ENCODE data around the gene ING5. TPM values are rescaled to one million over a fixed set of nuclear protein-coding genes. Genes with fewer than 3 reads are reported as not detected.

ING5 gene
- total RNA-seq, 1 experiment from 2014 or later = 32.1 TPM

DNA sequence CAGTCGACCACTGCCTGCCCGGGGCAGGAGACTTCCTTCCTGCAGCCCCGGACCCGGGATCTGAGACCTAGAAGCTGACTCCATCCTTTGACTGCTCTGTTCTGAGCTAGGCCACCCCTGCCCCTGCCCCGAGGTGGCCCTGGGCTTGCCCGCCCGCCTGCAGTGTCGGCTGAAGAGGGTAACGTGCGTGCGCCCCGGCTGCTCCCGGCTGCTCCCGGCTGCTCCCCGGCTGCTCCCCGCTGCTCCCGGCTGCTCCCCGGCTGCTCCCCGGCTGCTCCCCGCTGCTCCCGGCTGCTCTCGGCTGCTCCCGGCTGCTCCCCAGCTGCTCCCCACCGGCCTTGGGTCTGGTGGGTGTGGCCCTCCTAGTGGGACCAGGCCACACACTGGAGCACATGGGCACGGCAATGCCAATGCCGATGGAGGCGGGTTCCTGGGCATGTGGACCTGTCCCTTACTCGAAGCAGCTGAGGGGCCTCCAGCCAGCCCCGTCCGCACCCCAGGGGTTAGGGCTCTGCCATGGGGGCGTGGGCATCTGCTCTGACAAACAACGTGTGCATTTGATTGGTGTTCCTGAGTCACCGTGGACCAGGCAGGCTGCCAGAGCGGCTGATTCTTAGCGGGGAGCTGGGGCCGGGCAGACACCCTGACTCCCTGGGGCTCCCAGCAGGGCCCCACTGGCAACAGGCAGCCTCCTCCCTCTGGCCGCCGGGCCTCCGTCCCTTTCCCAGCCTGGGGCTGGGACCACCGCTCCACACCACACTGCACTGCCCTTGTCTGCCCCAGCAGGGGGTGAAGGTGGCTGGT, 72.8 kb downstream of the ING5 start:
- H3K36me3 ChIP-seq (ENCODE audit: low read depth, low read length) = no peaks in the 10 kb centered on the region
- CTCF ChIA-PET = no interaction called here
- no peaks in the 10 kb centered on the region for H3F3A ChIP-seq (ENCODE audit: low read length, unreplicated experiment)
- no peak overlapping the region for H3K4me3 ChIP-seq (ENCODE audit: low read length)
- peaks cover 5% of the 10 kb centered on the region for H3K4me1 ChIP-seq (ENCODE audit: insufficient read depth, low read length)
- ATAC-seq = peak; percentile 44
- TF ChIP-seq EZH2phosphoT487 (IDR thresholded peaks at IDR 0.05; ENCODE audit: borderline replicate concordance, low read length) (no peak), EZH2 (IDR thresholded peaks at IDR 0.05; ENCODE audit: low read length, unreplicated experiment) (no peak)
- TF ChIP-seq, protein P1, sequence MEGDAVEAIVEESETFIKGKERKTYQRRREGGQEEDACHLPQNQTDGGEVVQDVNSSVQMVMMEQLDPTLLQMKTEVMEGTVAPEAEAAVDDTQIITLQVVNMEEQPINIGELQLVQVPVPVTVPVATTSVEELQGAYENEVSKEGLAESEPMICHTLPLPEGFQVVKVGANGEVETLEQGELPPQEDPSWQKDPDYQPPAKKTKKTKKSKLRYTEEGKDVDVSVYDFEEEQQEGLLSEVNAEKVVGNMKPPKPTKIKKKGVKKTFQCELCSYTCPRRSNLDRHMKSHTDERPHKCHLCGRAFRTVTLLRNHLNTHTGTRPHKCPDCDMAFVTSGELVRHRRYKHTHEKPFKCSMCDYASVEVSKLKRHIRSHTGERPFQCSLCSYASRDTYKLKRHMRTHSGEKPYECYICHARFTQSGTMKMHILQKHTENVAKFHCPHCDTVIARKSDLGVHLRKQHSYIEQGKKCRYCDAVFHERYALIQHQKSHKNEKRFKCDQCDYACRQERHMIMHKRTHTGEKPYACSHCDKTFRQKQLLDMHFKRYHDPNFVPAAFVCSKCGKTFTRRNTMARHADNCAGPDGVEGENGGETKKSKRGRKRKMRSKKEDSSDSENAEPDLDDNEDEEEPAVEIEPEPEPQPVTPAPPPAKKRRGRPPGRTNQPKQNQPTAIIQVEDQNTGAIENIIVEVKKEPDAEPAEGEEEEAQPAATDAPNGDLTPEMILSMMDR (conservative IDR thresholded peaks at IDR 0.05; ENCODE audit: low read depth, low read length) = no peak
- no peaks in the 10 kb centered on the region for H3K79me2 ChIP-seq (ENCODE audit: low read length)
- BruUV-seq (replicated peaks) = no TSS peak
- no peak overlapping the region for H2AFZ ChIP-seq (ENCODE audit: low read length)
- intact Hi-C loops (cut with micrococcal nuclease) = no loop called here
- no peak overlapping the region for H3K4me2 ChIP-seq (ENCODE audit: low read length)
- POLR2A ChIA-PET (ENCODE audit: unreplicated experiment) = no interaction called here
- H3K9ac ChIP-seq (ENCODE audit: low read length) = no peak overlapping the region
- H3K27me3 ChIP-seq (ENCODE audit: low read length) = no peaks in the 10 kb centered on the region
- H4K20me1 ChIP-seq (ENCODE audit: low read length) = no peaks in the 10 kb centered on the region
- H3K27ac ChIP-seq (ENCODE audit: low read length) = no peak overlapping the region
- H3K9me2 ChIP-seq (replicated peaks; ENCODE audit: low read length) = no peaks in the 10 kb centered on the region
- DNase-seq = peak; percentile 38
- H3K9me3 ChIP-seq (ENCODE audit: low read length) = no peaks in the 10 kb centered on the region

DNA sequence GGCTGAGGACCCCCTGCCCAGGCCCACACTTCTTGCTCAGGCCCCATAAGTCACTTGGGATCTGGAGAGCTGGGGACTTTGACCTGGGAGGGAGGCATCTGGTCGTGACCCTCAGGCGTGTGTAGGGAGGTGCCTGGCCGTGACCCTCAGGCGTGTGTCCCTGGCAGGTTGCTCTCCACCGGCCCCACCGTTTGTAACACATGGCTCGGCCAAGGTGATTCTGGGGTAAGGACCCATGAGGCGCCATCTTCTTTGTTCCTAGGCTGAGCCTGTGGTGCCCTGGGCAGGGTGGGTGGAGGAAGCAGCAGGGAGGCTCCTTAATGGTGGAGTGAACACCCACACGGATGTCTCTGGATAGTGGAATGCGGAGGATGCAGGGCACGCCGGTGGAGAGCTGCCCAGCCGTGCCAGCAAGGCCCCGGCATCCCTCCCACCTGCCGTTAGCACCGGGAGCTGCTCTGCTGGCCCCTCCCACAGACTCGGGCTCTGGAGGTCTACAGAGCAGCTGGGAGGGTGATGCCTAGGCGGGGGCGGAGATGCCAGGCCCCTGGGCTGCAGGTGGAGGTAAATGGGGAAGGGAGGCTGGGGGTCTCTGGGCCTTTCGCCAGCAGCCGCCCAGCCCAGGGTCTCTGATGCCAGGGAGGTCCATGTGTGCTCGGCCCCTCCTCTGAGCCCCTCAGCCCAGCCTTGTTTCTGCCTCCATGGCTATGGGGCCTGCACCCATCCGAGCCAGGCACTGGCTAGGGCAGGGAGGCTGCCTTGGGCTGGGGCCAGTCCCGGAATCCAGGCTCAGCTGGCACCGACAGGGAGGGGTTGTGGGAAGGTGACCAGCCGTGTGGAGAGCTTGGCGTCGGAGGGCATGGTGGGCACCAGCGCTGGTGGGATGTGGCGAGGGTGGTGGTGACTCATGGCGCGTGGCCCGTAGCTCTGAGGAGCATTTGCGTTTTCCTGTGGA, 73.7 kb downstream of the ING5 start:
- H3K79me2 ChIP-seq (ENCODE audit: low read length) = no peaks in the 10 kb centered on the region
- intact Hi-C loops (cut with micrococcal nuclease) = no loop called here
- no peaks in the 10 kb centered on the region for H3F3A ChIP-seq (ENCODE audit: low read length, unreplicated experiment)
- H2AFZ ChIP-seq (ENCODE audit: low read length) = no peak overlapping the region
- no peak overlapping the region for H3K4me2 ChIP-seq (ENCODE audit: low read length)
- H3K4me1 ChIP-seq (ENCODE audit: insufficient read depth, low read length) = peaks cover 5% of the 10 kb centered on the region
- H3K9ac ChIP-seq (ENCODE audit: low read length) = no peak overlapping the region
- H4K20me1 ChIP-seq (ENCODE audit: low read length) = no peaks in the 10 kb centered on the region
- H3K36me3 ChIP-seq (ENCODE audit: low read depth, low read length) = no peaks in the 10 kb centered on the region
- ChIA-PET POLR2A (ENCODE audit: unreplicated experiment) (no interaction called here), CTCF (no interaction called here)
- no peak for TF ChIP-seq EZH2 (IDR thresholded peaks at IDR 0.05; ENCODE audit: low read length, unreplicated experiment)
- TF ChIP-seq, protein P1 (conservative IDR thresholded peaks at IDR 0.05; ENCODE audit: low read depth, low read length) = no peak
- TF ChIP-seq EZH2phosphoT487 (IDR thresholded peaks at IDR 0.05; ENCODE audit: borderline replicate concordance, low read length) = no peak
- H3K4me3 ChIP-seq (ENCODE audit: low read length) = no peak overlapping the region
- no TSS peak for BruUV-seq (replicated peaks)
- ATAC-seq (no peak), DNase-seq (no peak)
- no peaks in the 10 kb centered on the region for H3K27me3 ChIP-seq (ENCODE audit: low read length)
- no peaks in the 10 kb centered on the region for H3K9me2 ChIP-seq (replicated peaks; ENCODE audit: low read length)
- no peak overlapping the region for H3K27ac ChIP-seq (ENCODE audit: low read length)
- H3K9me3 ChIP-seq (ENCODE audit: low read length) = no peaks in the 10 kb centered on the region

Measured in PC-3 (cell line).